Sciatic nerve (tissue), 2 donors: ENCODE data around the gene CCDC86. TPM values are rescaled to one million over a fixed set of nuclear protein-coding genes. Genes with fewer than 3 reads are reported as not detected.

Experiments
- ATAC-seq: fragments of 200-7000 bp; cut with Tn5 transposase; one replicate; pipeline ENCODE4 v1.9.1; 2020; ENCODE audit warnings: mild to moderate bottlenecking, moderate library complexity
- DNase-seq: peaks from one replicate; pipeline ENCODE4 v3.0.0-alpha.2; 2020; ENCODE audit warnings: low spot score
- intact Hi-C: fragments of 100-400 bp; cut with DNase I; formaldehyde crosslinking; loops from one replicate; pipeline ENCODE4 v1.14.2; 2022
- total RNA-seq: library from RNA; stranded (reverse); fragmentation: NEBNext Ultra II Directional; extraction: Animal tissue kit (Norgen Biotek cat#: 25700); gene quantifications from one replicate; pipeline ENCODE4 v1.2.1, GENCODE V29; 2021
- donor health status: DM: no; HTN: no; CAD: no.
- donor health status: DM: no; HTN: no; CAD: no.

Gene CCDC86
- total RNA-seq, 1 donor from 2014 or later: 16.5 TPM

DNA sequence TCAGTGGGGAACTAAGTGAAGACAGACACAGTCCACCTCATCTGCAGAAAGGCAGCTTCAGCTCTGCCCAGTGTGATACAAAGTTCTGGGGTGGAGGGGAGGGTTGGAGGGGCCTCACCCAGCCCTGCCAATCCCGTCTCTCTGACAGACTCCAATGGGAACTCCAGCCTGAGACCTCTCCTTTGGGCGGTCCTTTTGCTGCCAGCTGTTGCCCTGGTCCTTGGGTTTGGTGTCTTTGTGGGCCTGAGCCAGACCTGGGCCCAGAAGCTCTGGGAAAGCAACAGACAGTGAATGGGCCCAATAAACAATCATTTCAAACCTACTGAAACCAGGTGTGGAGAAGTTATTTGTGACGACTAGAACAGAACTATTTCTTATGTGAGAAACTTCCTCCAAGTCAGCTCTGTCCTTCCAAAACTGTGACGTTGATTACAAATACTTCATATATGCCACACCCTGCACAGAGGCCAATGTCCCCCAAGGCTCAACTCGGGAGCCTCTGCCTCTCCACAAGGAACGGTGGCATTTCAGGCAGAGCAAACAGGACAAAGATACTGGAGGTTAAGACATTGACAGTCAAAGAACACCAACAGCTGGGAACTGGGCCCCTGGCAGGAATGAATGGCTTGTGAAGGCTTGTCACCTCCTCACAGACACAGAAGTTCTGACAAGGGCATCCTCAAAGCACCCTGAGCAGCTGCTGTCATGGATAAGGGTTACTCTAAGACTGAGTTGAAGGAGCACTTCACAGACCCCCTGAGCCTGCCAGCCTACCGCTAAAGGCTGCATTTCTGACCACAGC is 33.7 kb downstream of the CCDC86 start:
- intact Hi-C loops: no loop called here
- ATAC-seq: no peak
- no peak for DNase-seq

- intact Hi-C loops: no loop called here
- ATAC-seq (no peak), DNase-seq (no peak)
Observed at GRCh38 chr11:60876168-60876485, 34.2 kb downstream of the CCDC86 start.

DNA sequence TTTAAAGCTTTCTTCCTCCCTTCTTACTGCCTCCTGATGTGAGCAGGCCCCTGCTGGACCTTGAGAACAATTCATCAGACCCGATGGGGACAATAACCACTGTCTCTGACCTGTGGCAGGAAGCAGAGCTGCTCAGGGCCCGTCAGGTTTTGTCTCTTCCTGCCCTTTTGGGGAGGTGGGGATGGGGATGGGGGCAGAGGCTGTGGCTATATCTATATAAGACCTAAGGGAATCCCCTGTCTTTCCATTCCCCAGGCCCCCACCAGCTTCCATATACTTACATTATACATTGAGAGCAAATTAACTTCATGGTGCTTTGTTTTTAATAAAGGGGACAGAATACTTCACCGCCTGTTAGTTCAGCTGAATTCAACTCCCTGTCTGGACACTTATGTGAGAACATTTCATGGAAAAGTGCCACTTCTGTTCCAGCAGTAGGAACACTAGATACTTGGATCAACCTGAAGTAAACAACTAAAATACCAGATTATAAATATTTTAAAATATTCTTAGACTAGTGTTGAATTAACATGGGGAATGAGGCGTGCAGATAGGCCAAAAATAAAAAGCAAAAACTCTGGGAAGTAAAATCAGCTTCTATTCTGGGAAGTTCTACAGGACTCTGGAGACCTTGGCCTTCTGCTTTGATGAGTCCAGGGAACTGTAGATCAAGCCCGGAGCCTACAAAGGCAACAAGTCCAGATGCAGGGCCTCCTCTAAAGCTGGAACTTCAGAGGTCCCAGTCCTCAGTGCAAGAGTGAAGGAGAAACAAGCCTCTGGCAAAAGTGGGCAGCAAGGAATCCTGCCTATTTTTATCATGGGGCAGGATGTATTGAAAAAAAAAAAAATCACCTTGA is 36.6 kb downstream of the CCDC86 start:
- DNase-seq (no peak), ATAC-seq (peak; percentile 94)
- intact Hi-C loops: no loop called here

- no peak for DNase-seq
- ATAC-seq: no peak
- intact Hi-C loops: no loop called here
Observed at GRCh38 chr11:60879104-60879503, 37.2 kb downstream of the CCDC86 start.

DNA sequence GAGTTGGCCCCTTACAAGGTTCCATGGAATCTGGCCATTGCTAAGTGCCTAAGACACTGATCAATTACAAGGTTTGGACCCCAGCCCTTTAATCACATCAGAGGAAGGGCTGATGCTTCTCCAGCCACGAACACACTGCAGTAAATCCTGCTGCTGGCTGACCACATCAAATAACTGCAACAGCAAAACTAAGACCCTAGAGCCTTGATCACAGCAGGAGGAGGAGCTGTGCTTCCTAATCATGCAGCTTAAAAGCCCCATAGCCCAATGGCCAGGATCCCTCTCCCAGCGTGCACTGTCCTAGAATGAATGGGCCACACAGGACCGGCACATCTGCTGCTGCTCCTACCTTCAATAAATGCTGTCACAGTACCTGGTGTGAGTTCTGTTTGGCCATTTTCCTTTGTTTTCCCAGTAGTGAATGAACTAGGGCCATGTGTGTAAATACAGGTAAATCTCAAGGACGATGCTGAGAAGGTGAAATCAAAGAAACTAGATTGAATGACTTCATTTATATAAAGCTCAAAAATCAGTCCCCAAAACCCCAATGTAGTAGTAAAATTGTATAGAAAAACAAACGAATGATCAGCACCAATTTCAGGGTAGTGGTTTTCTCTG is 38.2 kb downstream of the CCDC86 start:
- ATAC-seq (no peak), DNase-seq (no peak)
- intact Hi-C loops: no loop called here

GRCh38 chr11:60880643-60881282 is 38.9 kb downstream of the CCDC86 start:
- intact Hi-C loops: no loop called here
- ATAC-seq (no peak), DNase-seq (no peak)

- intact Hi-C loops: no loop called here
- DNase-seq (no peak), ATAC-seq (peak; percentile 71)
Observed at GRCh38 chr11:60887556-60887955, 45.6 kb downstream of the CCDC86 start.

DNA sequence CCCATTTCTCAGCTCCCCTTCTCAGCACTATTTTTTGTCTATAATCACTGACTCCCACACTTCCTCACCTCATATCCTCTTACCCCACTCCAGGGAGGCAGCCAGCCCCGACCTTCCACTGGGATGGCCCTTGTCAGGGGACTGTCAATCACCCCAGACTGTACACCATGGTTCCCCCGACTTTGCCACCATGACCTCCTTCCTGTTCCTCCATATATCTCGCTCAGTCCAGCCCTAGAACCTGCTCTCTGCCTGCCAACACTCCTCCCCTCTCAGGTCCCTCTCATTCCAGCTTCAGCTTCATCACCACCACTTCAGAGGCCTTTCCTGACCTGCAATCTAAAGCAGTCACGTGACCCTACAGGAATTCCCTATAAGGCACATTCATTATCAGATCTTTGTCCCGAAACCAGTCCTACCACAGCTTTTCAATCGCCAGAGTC is 48.0 kb downstream of the CCDC86 start:
- intact Hi-C loops: no loop called here

DNA sequence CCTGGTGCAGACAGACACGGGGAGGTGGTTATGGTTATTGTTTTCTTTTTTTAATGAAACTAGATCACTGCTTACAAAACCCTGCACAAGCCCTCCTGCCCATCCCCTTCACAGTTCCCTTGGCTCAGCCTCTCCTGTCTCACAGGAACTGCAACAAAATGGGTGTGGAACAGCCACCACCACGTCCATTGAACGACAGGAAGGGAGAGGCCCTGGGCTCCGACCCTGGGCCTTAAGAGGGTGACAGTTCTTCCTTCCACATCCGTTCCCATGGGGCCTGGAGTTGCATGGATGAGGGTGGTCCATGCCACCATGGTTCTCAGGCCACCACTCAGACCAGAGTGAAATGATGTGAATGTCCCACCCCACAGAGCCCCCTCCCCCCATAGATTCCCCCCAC is 48.8 kb downstream of the CCDC86 start:
- intact Hi-C loops: no loop called here
- no peak for DNase-seq
- ATAC-seq: no peak

More for the DNA sequence above, 48.0 kb downstream of the CCDC86 start:
- no peak for DNase-seq
- no peak for ATAC-seq

GRCh38 chr11:60891103-60891741 is 49.3 kb downstream of the CCDC86 start:
- ATAC-seq (no peak), DNase-seq (no peak)
- intact Hi-C loops: no loop called here

GRCh38 chr11:60895687-60896086 is 53.8 kb downstream of the CCDC86 start:
- DNase-seq: no peak
- ATAC-seq: no peak
- intact Hi-C loops: loop anchor here (5.0 kb wide), 1 partner anchor 63 kb away; no protein-coding TSS in a partner anchor

GRCh38 chr11:60897496-60897895 is 55.6 kb downstream of the CCDC86 start:
- ATAC-seq (no peak), DNase-seq (no peak)
- intact Hi-C loops: loop anchor here (5.0 kb wide), 1 partner anchor 65 kb away; no protein-coding TSS in a partner anchor

- no peak for DNase-seq
- intact Hi-C loops: loop anchor here (5.0 kb wide), 1 partner anchor 67 kb away; no protein-coding TSS in a partner anchor
- peak; percentile 72 for ATAC-seq
Observed at GRCh38 chr11:60899046-60899936, 57.4 kb downstream of the CCDC86 start.

DNA sequence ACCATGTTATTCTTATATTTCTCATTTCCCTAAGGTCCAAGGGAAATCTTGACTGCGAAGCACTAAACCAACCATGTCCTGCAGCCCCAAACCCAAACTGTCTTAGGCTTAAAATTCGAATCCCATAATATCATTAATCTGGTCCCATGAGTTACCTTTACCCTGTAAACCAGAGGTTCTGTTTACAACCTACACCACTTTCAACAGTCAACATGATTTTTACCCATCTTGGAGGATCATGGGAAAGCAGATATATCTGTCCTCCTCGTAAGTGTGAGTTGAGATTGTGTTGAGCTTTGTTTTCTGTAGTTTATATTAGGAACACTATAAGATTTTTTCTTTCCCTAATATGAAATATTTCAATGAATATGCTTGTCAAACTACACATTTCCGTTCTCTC is 58.1 kb downstream of the CCDC86 start:
- DNase-seq: no peak
- ATAC-seq: no peak
- intact Hi-C loops: loop anchor here (5.0 kb wide), 1 partner anchor 68 kb away; no protein-coding TSS in a partner anchor
